Limb (tissue), 2 donors: ENCODE results near the gene LRSAM1.

ENCODE experiments used
- DNase-seq, 2 donors: peaks; one replicate each; pipeline ENCODE4 v3.0.0-alpha.2; 2016; ENCODE audit errors: extremely low spot score in 2 of 2

The LRSAM1 gene

GRCh38 chr9:127550282-127550681 lies 99.0 kb downstream of the LRSAM1 start:
- DNase-seq = no peak

- DNase-seq = no peak
Measured at GRCh38 chr9:127550751-127551150, 99.4 kb downstream of the LRSAM1 start.
